Fibroblast of pulmonary artery (primary cell): ENCODE data around the gene EGFR.

Experiments
- DNase-seq: peaks from one replicate; pipeline ENCODE4 v3.0.0-alpha.2; 2010; ENCODE audit warnings: low read depth
- H3K4me3 ChIP-seq: replicated peaks from 2 replicates; pipeline ENCODE4 v1.5.1; 2011; ENCODE audit warnings: low read depth, mild to moderate bottlenecking, control low read depth, low read length, moderate library complexity
- CTCF ChIP-seq: IDR thresholded peaks from 2 replicates; pipeline ENCODE4 v1.5.1; 2011; ENCODE audit warnings: mild to moderate bottlenecking, control low read depth, low read length, inconsistent platforms; ENCODE audit errors: missing control alignments

The EGFR gene

GRCh38 chr7:55134359-55134725, 115.5 kb downstream of the EGFR start:
- no peak for TF ChIP-seq CTCF
- H3K4me3 ChIP-seq = no peak overlapping the region
- no peak for DNase-seq

- no peak for DNase-seq
- TF ChIP-seq CTCF = no peak
- H3K4me3 ChIP-seq = no peak overlapping the region
Observed at GRCh38 chr7:55134786-55135185, 116.0 kb downstream of the EGFR start.

GRCh38 chr7:55135462-55135861, 116.6 kb downstream of the EGFR start:
- TF ChIP-seq CTCF = no peak
- no peak overlapping the region for H3K4me3 ChIP-seq
- DNase-seq = no peak

- no peak for DNase-seq
- no peak overlapping the region for H3K4me3 ChIP-seq
- no peak for TF ChIP-seq CTCF
Observed at GRCh38 chr7:55138663-55139062, 119.8 kb downstream of the EGFR start.

- no peak for TF ChIP-seq CTCF
- DNase-seq = peak; percentile 82
- no peak overlapping the region for H3K4me3 ChIP-seq
Observed at GRCh38 chr7:55140221-55140940, 121.6 kb downstream of the EGFR start.

GRCh38 chr7:55140941-55141278, 122.1 kb downstream of the EGFR start:
- no peak overlapping the region for H3K4me3 ChIP-seq
- TF ChIP-seq CTCF = no peak
- DNase-seq = no peak

- DNase-seq = no peak
- no peak overlapping the region for H3K4me3 ChIP-seq
- TF ChIP-seq CTCF = no peak
Observed at GRCh38 chr7:55142919-55143600, 124.2 kb downstream of the EGFR start.
